ENCODE measurements around the gene GRM7.

DNA sequence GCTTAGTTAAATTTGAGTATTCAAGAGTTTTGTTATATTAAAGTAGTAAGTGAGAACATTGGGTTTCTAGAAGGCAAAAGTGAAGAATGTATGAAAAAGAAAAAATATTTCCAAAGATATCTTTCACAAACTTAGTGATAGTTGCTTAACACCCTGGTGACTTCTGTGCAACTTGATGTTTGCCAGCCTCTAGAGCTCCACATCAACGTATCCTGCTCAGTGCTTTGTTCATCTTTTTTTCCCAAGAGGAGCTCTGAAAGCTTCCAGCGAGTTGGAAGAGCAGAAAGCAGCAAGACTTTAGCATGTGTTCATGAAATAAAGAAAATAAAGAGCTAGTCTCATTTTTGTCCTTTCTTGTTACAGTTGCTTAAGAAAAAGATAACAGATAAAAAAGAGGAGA, 225.5 kb downstream of the GRM7 start:
- TF ChIP-seq, protein P1, sequence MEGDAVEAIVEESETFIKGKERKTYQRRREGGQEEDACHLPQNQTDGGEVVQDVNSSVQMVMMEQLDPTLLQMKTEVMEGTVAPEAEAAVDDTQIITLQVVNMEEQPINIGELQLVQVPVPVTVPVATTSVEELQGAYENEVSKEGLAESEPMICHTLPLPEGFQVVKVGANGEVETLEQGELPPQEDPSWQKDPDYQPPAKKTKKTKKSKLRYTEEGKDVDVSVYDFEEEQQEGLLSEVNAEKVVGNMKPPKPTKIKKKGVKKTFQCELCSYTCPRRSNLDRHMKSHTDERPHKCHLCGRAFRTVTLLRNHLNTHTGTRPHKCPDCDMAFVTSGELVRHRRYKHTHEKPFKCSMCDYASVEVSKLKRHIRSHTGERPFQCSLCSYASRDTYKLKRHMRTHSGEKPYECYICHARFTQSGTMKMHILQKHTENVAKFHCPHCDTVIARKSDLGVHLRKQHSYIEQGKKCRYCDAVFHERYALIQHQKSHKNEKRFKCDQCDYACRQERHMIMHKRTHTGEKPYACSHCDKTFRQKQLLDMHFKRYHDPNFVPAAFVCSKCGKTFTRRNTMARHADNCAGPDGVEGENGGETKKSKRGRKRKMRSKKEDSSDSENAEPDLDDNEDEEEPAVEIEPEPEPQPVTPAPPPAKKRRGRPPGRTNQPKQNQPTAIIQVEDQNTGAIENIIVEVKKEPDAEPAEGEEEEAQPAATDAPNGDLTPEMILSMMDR (conservative IDR thresholded peaks at IDR 0.05; ENCODE audit: low read depth, low read length): no peak
- TF ChIP-seq POLR2A (IDR thresholded peaks at IDR 0.05; ENCODE audit: low read depth, low read length): no peak
- no peak for TF ChIP-seq RAD21 (IDR thresholded peaks at IDR 0.05; ENCODE audit: low read length)

Measured in IMR-90 (cell line).